CD4-positive, alpha-beta T cell treated with Interleukin-6 for 4 hours (primary cell): ENCODE data around the gene PAX3.

Experiments
- DNase-seq: peaks from one replicate; pipeline ENCODE4 v3.0.0-alpha.2; 2020; ENCODE audit warnings: mixed read lengths

PAX3 gene

GRCh38 chr2:222264791-222265320 lies 33.9 kb downstream of the PAX3 start:
- DNase-seq: no peak

DNA sequence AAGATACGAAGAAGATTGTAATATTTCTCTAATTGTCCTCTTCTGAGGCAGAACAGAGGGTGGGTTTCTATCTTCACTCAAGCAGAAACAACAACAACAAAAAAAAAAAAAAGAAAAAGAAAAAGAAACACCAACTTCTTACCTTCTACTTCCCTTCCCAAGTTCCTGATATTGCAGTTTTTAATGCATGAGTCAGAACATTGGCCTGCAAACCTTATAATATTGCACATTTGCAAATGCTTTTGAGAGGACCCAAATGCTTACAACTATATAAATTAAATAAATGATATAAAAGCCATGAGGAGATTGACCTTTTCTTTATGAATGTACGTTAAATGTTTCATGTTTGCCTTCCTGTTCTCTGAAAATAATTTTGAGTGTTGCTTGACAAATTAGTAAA lies 37.3 kb downstream of the PAX3 start:
- no peak for DNase-seq

GRCh38 chr2:222257645-222258044 lies 41.2 kb downstream of the PAX3 start:
- DNase-seq: no peak

DNA sequence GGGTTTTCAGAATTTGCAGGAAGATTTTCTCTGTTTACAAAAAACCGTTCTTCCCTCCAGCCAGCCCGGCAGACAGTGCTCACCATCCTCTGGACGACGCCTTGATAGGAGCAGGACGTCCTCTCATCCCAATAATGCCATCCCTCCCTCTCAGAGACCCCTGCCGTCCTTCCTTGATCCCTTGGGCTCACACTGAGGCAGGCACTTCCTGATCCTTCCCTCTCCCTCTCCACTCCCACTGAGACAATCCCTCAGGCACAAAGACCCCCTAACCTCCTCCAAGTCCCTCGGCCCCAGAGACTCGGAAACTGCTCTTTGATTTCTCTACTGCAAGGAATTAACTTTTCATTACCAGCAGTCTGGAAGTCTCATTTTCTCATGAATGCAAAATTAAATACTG lies 42.5 kb downstream of the PAX3 start:
- no peak for DNase-seq

DNA sequence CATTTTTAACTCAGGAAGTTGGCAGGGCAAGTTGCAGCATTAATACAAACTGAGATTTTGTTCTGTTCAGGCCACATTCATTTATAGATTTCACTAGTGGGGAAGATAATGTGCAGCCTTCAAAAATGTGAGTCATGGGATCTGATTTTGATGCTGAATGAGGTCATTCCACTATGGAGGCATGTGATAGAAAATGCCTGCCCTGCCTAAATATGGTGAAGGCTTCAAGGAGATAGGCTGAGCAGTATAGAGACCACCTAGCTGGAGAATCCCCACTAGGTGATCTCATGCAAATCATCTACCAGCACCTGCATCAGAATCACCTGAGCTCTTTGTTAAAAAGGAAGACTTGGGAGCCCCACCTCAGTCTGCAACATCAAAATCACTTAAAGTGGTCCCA lies 43.7 kb downstream of the PAX3 start:
- DNase-seq: no peak

- DNase-seq: no peak
Measured at GRCh38 chr2:222250313-222250712, 48.5 kb downstream of the PAX3 start.

- DNase-seq: no peak
Measured at GRCh38 chr2:222249444-222249843, 49.4 kb downstream of the PAX3 start.

DNA sequence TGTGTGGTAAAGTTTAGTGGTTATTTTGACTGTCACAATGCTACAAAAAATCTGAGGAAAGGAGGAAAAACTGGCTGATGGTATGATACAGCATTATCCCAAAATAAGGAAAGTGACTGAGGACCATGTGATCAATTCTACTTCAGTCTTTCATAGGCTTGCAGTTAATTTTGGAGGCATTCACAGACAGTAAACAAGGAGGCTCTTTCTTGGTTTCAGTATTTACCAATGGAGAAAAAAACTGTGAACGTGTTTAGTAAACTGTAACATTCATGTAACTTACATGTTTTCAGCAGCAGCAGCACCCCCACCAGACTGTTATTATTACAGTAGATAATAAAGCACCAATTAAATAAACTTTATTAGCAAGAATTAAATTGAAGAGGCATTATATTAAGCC lies 50.0 kb downstream of the PAX3 start:
- DNase-seq: no peak

- no peak for DNase-seq
Measured at GRCh38 chr2:222248256-222248655, 50.5 kb downstream of the PAX3 start.

DNA sequence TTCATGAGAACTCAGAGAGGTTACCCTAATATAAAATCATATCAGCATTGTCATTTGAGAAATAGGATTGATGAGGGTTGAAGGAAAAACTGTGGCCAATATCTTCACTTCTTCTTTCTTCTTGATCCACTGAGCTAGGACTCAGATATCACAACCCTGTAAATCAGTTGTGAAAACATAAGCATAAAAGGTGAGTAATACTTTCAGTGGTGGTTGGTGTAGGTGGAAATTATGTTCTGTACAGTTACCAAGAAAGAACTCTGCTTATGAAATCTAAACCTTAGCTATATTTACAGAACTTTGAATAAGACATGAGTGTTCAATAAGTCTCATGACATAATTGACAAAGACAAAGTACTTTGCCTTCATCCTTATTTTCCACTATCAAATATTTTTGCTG lies 56.3 kb downstream of the PAX3 start:
- DNase-seq: no peak

GRCh38 chr2:222241128-222241870 lies 57.5 kb downstream of the PAX3 start:
- DNase-seq: no peak

- no peak for DNase-seq
Measured at GRCh38 chr2:222240676-222241049, 58.1 kb downstream of the PAX3 start.

DNA sequence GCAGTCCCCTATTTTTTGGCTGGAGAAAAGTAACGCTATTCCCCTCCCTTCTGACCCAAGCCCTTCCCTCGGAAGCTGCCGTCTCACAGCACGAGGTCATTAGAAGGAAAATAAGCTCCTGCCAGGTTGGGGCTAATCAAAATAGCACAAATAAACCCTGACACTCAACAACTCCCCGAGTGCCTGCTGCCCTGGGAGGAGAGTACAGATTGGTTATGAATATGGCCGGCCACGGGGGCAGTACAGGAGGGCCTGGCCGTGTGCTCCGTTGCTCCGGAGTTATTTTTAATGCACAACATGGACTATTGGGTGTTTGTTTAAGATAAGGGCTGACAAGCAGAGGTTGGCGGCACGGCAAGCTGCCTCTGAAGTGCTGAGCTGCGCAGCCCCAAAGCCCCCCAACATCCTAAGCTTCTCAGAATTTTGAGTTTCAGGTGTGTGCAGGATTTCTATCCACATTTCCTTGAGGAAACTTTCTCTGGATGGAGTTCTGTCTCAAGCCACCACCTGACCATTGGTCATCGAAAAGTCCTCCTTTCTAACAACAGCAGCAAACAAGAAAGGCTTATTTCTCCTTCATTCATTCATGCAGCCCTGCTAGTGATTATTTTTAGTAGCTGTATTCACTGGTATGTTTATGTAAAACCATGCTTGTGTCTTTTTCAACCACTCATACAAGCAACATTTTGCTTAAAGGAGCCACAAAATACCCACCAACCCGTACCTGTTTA lies 58.7 kb downstream of the PAX3 start:
- DNase-seq: no peak

DNA sequence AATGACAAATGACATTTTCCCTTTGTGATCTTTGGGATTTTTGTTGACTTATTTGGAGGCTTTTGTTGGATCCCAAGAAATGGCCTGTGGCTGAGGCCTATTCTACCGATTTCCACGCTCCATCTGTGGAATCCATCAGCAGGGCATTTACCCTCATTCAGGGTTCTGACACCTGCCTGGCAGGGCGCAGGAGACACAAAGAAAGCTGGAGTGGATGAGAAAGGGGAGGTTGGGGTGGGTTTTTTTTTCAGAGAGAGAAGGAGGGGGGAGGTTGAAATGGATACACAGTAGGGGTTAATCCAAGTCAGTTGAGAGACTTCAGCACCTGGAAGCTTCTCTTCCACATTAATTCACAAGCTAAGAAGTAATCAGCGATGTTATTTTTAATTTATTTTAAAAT lies 59.7 kb downstream of the PAX3 start:
- DNase-seq: no peak

DNA sequence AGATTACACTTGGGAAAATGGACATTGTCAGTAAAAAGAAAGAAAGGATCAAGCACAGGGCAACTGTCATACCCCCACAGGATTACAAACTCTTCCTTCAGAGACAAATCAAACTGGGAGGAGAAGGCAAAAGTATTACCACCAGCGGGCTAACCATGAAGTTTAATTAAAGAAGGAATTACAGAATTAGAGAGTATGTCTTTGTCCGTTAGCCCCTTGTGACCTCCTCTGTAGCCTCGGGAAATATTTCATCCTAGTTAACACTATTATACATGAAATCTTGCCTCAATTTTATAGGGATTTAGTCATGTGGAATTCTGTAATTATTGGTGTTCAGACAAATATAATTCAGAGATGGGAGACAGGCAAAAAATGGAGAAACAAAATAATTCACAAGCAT lies 60.7 kb downstream of the PAX3 start:
- DNase-seq: no peak

GRCh38 chr2:222232839-222233238 lies 66.0 kb downstream of the PAX3 start:
- DNase-seq: no peak

GRCh38 chr2:222232372-222232771 lies 66.4 kb downstream of the PAX3 start:
- DNase-seq: no peak

DNA sequence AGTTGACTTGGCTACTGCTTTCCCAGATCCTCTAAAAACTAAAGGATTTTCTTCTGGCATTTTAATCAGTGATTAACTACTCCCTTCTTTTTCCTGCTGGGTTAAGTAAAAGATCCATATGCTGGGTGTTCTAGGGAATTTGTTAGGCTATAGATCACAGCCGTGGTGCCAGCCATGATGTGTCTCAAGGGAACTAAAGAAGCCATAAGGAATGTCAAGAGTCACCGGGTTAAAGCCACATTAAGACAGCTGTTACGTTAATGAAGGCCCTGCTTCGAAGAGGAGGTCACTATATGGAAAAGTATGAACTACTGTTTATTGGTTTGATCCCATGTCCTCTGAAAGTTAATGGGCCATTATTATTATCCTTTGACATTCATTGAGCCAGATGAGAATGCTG lies 70.7 kb downstream of the PAX3 start:
- no peak for DNase-seq

GRCh38 chr2:222218786-222219185 lies 80.0 kb downstream of the PAX3 start:
- no peak for DNase-seq

DNA sequence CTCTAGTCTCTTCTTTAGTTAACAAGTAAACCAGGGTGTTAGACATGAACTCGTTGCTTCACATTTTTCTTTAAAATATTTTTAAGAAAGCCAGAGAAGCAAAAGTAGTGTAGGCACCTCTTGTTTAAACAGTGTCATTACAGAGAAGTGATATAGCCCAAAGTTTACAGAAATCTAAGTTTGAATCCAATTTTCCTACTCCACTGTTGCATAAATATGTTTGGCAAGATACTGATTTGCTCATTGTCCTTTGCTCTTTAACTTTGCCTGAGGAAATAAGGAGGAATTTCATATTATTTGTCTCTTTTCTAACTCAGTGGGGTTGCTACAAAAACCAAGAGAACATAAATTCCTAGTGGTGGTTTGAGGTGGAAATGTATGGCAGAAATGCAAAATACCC lies 81.1 kb downstream of the PAX3 start:
- no peak for DNase-seq

DNA sequence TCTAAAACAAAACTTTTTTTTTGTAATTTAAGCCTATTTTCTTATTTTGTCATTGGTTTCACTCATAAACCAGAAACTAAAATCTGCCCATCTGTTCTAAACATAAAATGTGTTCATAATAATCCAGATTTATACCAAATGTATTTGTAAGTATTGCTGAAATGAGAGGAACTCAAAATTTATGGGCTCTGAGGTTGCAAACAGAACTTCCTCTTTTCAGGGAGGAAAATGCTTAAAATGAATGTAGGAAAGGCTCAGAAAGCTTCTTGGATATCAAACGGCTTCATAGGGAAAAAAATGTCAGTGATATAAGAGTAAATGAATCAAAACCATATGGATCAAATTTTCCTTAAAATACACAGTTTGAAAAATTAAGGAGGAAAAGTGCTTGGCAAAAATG lies 83.9 kb downstream of the PAX3 start:
- no peak for DNase-seq

GRCh38 chr2:222213049-222213448 lies 85.7 kb downstream of the PAX3 start:
- DNase-seq: no peak

DNA sequence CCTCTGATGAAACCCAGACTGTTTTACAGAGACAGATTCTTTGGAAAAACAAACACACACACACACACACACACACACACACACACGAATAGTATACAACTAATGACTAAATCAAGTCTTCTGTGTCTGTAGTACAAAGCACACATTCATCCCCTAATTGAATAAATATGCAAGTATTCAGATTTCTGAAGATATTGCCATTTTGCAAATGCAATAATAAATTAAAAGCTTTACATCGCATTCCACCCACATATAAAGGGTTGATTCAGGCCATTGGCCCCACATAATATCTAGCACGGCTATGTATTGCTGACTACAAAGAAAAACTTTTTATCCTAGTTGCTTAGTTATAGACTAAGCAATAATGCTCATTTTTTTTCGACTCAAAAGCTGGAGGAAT lies 86.2 kb downstream of the PAX3 start:
- no peak for DNase-seq

- no peak for DNase-seq
Measured at GRCh38 chr2:222208010-222208690, 90.6 kb downstream of the PAX3 start.
